ENCODE results near the gene ZNF763.
"Not testable (repeated sequence)": the region's sequence is repeated elsewhere in the genome, so short reads cannot be mapped to it uniquely, and the experiment has no call there.

The ZNF763 gene

DNA sequence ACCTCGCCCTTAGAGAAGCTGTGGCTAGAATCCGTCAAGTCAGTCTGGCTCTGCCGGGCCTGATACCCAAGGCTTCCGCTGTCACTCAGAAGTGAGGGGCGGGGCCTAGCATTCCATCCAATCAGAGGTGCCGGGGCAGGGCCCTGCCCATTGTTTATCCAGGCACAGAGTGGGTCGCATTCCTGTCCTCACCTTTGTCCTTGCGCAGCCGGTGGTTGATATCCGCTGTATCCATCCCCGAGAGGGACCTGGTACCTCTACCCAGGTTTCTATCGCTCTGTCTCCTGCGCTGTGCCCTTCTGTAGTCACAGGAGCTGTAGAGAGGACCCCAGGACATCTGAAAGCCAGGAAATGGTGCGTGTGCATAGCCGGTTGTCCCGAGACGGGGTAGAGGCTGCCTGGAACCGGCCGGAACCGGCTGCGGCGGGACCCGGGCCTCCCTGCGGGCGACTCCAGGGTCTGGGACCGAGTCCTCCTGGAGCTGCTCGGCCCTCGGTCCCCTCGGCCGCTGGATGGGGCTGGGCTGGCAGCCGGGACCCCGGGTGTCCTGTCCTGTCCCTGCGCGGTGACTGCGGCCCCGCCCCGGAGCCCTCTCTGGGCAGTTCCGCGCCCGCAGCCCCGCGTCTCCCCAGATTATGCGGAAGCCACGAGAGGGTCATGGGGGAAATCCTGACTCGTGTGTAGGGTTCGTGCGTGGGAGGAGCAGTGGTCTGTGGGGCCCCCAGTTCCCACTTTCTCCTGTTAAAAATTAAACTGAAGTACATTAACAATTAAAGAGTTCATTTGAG, at the start of gene ZNF763:
ZNF763 (plus strand) TSS at position 183 of the 788 bp plus-strand sequence; CDS start at position 352, 169 bp downstream.
- DNase-seq (ENCODE audit: low read depth in 3 of 3) = peak; percentile 71 to 76 (median 73)

- DNase-seq (ENCODE audit: low read depth in 3 of 3) = no peak
Measured at GRCh38 chr19:11921852-11922495, 42.9 kb upstream of the ZNF763 start.

DNA sequence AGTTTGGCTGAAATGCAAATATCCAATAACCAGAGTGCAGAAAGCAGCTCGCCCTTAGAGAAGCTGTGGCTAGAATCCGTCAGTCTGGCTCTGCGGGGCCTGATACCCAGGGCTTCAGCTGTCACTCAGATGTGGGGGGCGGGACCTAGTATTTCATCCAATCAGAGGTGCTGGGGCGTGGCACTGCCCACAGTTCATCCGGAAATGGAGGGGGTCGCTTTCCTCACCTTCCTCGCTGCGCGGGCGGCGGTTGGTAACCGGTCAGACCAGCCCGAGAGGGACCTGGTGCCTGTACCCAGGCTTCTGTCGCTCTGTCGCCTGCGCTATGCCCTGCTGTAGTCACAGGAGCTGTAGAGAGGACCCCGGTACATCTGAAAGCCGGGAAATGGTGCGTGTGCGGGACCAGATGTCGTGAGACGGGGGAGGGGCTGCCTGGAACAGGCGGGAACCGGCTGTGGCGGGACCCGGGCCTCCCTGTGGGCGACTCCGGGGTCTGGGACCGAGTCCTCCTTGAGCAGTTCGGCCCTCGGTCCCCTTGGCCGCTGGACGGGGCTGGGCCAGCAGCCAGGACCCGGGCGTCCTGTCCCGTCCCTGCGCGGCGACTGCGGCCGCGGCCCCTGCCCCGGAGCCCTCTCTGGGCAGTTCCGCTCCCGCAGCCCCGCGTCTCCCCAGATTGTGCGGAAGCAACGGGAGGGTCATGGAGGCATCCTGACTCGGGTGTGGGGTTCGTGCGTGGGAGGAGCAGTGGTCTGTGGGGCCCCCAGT, 39.8 kb upstream of the ZNF763 start, which contains the start of gene ZNF700:
ZNF700 (plus strand) TSS at position 222 of the 765 bp plus-strand sequence; CDS start at position 326, 104 bp downstream.
- DNase-seq (ENCODE audit: low read depth in 3 of 3) = peak; percentile 80 to 87 (median 84)

GRCh38 chr19:11925651-11926187, 39.1 kb upstream of the ZNF763 start:
- not testable (repeated sequence) for DNase-seq (ENCODE audit: low read depth in 3 of 3)

DNA sequence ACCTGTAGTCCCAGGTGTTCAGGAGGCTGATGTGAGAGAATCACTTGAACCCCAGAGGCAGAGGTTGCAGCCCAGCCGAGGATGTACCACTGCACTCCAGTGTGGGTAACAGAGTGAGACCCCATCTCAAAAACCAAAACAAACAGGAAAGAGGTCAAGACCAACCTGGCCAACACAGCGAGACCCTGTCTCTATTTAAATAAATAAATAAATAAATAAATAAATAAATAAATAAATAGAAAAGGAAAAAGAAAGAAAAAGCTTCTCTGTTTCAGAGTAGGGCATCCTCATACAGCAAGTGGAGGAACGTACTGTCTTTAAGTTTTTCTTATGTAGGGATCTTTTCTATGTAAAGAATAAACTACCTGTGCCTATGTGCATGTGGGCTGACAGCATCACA, 37.6 kb upstream of the ZNF763 start:
- DNase-seq (ENCODE audit: low read depth in 3 of 3) = no peak

- no peak for DNase-seq (ENCODE audit: low read depth in 3 of 3)
Measured at GRCh38 chr19:11931051-11931450, 33.8 kb upstream of the ZNF763 start.

DNA sequence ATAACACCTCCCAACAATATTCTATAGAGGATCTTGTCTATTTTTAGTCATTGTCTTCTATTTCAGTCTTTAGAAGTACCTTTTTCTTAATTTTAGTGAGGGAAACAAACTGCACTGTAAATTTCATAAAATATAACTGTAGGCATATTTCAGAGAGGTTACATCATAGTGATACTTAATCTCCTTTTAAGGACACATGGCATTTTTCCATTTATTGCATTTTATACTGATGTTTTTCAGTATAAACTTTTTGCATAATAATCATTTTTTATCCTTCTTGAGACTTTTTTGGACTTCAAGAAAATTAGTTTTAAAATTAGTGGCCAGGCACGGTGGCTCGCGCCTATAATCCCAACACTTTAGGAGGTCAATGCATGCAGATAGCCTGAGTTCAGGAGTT, 33.3 kb upstream of the ZNF763 start:
- DNase-seq (ENCODE audit: low read depth in 3 of 3) = no peak

DNA sequence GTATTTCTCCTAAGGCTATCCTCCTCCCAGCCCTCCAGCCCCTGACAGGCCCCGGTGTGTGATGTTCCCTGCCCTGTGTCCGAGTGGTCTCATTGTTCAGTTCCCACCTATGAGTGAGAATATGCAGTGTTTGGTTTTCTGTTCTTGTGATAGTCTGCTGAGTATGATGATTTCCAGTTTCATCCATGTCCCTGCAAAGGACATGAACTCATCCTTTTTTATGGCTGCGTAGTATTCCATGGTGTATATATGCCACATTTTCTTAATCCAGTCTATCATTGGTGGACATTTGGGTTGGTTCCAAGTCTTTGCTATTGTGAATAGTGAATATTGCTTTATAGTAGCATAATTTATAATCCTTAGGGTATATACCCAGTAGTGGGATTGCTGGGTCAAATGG, 29.0 kb upstream of the ZNF763 start:
- DNase-seq (ENCODE audit: low read depth in 3 of 3) = not testable (repeated sequence)

DNA sequence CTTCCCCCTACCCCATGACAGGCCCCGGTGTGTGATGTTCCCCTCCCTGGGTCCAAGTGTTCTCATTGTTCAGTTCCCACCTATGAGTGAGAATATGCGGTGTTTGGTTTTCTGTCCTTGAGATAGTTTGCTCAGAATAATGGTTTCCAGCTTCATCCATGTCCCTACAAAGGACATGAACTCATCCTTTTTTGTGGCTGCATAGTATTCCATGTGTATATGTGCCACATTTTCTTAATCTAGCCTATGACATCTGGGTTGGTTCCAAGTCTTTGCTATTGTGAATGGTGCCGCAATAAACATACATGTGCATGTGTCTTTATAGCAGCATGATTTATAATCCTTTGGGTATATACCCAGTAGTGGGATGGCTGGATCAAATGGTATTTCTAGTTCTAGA, 26.5 kb upstream of the ZNF763 start:
- not testable (repeated sequence) for DNase-seq (ENCODE audit: low read depth in 3 of 3)

- DNase-seq (ENCODE audit: low read depth in 3 of 3) = not testable (repeated sequence)
Measured at GRCh38 chr19:11941361-11941887, 23.4 kb upstream of the ZNF763 start.

- DNase-seq (ENCODE audit: low read depth in 3 of 3) = no peak
Measured at GRCh38 chr19:11942008-11942842, 22.6 kb upstream of the ZNF763 start.

DNA sequence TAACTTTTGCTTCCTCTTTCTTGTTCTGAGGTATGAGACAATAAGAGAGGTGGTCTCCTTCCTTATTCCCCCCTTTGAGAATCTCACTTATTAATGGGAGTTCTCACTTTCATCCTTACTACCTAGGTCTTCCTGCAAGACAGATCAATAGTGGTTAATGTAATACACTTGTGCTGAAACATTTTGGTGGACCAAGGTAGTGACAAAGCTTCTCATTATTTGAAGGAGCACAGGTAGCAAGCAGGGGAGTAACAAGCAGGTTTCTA, 22.1 kb upstream of the ZNF763 start:
- DNase-seq (ENCODE audit: low read depth in 3 of 3) = no peak

- no peak for DNase-seq (ENCODE audit: low read depth in 3 of 3)
Measured at GRCh38 chr19:11944656-11945055, 20.2 kb upstream of the ZNF763 start.

DNA sequence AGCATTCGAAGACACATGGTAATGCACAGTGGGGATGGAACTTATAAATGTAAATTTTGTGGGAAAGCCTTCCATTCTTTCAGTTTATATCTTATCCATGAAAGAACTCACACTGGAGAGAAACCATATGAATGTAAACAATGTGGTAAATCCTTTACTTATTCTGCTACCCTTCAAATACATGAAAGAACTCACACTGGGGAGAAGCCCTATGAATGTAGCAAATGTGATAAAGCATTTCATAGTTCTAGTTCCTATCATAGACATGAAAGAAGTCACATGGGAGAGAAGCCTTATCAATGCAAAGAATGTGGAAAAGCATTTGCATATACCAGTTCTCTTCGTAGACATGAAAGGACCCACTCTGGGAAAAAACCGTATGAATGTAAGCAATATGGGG, 16.2 kb upstream of the ZNF763 start:
- no peak for DNase-seq (ENCODE audit: low read depth in 3 of 3)

- DNase-seq (ENCODE audit: low read depth in 3 of 3) = no peak
Measured at GRCh38 chr19:11949201-11949600, 15.6 kb upstream of the ZNF763 start.

GRCh38 chr19:11949614-11950080, 15.2 kb upstream of the ZNF763 start:
- not testable (repeated sequence) for DNase-seq (ENCODE audit: low read depth in 3 of 3)

DNA sequence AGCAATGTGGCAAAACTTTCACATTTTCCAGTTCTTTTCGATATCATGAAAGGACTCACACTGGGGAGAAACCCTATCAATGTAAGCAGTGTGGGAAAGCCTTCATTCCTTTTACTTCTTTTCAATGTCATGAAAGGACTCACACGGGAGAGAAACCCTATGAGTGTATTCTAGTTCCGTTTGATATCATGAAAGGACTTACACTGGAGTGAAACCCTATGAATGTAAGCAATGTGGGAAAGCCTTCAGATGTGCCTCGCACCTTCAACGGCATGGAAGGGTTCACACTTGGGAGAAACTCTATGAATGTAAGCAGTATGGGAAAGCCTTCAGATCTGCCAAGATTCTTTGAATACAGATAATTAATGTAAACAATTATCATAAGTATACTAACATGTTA, 14.5 kb upstream of the ZNF763 start:
- no peak for DNase-seq (ENCODE audit: low read depth in 3 of 3)

DNA sequence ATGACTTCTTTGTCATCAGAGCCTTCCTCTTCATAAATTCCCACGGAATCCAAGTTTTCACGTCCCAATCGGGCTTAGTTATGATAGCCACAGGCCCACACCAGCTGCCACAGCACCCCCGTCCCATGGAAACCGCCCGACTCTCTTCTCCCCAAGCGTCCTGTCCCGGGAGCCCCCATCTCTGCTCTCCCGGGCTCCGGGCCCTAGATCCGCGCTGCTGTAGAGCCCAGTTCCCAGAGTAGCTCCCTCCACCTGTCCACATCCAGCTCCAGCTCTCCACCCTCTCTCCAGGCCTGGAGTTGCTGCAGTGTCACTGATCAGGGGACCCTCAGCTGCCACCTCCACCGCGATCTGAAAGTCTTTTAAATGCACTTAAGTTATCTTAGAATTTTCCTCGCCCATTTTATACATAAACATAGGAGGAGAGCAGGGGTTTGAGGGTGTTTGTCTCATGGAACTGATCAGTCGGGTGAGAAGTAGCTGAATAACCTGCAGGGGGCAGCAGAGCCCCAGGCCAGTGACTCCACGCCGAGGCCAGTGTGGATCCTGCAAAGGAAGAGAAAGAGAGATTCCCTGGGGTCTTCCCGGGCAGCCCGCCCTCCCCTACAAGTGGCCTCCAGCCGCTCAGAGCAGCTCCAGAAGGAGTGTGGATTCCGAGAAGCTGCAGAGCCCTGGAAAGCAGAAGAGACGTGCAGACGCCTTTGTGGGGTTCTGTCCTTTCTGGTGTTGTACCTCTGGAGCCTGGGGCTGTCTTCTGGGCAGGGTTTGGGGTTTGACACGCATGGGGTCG, 1.1 kb upstream of the ZNF763 start:
- DNase-seq (ENCODE audit: low read depth in 3 of 3) = peak; percentile 48 to 59 (median 56)

GRCh38 chr19:11964496-11964857, 363 bp upstream of the ZNF763 start:
- DNase-seq (ENCODE audit: low read depth in 3 of 3) = no peak

DNA sequence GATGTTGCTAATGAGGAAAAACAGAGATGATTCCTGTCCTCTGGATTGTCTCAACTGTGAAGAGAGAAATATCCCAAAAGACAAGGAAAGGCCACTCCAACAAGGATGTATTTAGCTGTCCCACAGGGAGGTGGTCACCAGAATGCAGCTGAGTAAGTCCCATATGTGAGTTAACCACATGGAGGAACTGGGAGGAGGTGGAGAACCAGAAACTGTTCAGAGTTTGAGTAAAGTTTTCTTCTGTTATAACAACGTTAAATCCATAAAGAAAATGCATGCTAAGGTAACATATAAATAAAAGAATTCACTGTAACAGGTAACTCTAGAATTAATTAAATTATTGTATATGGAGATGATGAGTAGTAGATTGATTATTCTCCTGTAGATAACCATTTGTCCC, 5.3 kb downstream of the ZNF763 start:
- no peak for DNase-seq (ENCODE audit: low read depth in 3 of 3)
